ENCODE results near the gene ITCH.
"Not testable (repeated sequence)": the region's sequence is repeated elsewhere in the genome, so short reads cannot be mapped to it uniquely, and the experiment has no call there.

The ITCH gene

DNA sequence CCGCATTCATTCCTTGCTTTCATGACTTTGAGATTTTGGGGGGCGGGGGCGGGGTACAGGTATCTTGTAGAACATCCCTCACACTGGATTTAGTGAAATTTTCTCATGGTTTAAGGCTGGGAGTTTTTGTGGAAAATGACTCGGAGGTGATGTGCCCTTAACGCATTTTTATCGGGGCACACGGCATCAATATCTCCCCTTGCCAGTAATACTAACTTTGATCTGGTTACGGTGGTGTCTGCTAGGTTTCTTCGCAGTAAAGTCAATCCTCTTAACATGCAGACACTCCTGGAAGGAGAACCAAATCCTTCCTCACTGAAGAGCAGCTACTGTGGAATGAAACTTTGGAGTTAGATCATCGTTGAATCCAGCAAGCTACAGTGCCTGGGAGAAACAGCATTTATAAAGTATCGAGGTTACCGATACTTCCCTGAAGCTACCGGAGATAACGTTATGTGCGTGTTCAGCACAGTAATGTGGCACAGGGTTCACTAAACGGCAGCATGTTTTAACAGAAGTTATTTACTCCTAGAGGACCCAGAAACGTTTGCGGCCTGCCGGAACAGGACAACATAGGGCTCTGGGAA lies 151.9 kb downstream of the ITCH start:
- DNase-seq, result no peak

DNA sequence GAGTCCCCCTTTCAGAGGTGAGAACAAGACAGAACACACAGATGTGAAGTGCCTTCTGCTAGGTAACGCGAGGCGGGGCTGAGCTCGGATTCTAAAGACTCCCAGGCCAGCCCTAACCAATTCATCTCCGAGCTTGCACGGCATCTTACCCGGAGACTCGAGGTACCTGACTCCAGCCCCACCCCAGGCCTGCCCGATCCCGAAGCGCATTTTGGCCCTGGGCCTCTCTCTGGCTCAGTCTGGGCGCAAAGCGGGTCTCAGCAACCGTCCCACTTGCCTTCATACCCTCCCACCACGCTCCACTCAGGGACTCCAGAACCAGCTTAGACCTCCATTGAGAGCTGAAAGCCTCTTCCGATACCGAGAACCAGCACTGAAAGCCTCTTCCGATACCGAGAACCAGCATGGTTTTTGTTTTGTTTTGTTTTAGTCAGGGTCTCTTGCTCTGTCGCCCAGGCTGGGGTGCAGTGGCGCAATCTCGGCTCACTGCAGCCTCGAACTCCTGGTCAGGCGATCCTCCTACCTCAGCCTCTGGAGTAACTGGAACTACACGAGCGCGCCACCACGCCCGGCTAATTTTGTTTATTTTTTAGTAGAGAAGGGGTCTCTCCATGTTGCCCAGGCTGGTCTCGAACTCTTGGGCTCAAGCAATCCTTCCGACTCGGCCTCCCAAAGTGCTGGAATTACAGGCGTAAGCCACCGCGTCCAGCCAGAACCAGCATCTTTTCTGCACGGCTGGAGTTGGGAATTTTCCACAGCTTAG lies 152.6 kb downstream of the ITCH start:
- peak; percentile 55 to 79 for DNase-seq

DNA sequence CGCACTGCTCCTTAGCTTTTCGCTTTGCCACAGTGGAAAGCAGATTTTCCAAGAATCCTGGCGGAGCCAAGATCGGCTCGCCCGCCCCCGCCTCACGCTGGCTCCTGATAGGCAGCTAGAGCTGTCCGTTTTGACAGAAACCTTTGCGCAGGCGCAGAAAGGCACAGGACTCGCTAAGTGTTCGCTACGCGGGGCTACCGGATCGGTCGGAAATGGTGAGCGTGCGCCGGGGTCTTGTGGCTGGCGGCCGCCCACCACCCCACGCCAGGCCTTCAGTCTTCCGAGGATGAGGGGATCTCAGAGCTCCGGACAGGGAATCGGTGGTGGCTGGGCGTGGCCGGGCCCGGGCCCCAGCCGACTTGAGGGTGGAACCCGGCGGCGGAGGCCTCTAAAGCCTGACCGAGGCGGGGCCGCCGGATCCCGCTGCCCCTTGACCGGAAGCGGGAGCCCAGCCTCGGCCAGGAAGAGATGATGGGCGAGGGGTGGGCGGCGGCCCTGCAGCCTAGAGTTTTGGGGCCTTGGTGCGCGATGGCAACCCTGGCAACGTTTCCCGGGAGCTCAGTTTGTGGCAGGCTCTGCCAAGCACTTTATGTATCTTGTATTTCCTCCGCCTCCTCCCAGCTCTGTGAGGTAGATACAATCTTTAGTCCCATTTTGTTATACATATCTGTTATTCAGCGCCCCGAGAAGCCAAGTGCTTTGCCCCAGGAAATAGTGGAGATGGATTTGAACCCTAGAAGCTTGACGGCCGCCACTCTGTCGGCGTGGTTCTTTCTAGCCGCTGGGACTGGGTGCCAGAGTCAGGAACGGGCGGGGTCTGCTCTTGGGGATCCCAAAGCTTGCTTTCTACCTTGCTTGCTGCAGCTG lies 153.4 kb downstream of the ITCH start, which contains the start of gene DYNLRB1:
Gene DYNLRB1 (plus strand): TSS at position 176 of the 867 bp plus-strand sequence. CDS start 37 bp downstream, at position 213.
- DNase-seq, result peak; percentile 92 to 95

DNA sequence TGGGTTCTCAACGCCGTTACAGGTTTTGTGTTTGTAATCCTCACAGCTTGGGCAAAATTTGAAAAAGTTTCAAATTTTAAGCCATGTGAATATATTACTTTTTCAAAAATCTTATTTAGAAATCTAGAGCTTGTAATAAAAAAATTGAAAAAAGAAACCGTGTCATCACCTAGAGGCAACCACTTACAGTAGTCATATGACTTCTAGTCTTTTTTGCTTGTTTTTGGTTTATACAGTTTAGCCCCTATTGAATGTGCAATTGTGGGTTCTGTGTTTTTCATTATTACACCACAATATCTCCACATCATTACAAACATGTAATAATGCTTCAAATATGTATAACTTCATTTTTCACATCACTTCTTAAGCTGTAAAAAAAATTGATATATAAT lies 154.0 kb downstream of the ITCH start:
- no peak for DNase-seq

DNA sequence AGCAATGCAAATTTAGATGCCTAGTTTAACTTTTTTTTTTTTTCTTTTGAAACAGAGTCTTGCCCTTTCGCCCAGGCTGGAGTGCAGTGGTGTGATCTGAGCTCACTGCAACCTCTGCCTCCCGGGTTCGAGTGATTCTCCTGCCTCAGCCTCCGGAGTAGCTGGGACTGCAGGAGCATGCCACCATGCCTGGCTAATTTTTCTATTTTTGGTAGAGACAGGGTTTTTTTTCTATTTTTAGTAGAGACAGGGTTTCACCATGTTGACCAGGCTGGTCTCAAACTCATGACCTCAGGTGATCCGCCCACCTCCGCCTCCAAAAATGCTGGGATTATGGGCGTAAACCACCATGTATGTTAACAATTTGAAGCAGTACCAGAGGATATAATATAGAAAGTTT lies 155.8 kb downstream of the ITCH start:
- DNase-seq, result not testable (repeated sequence)

DNA sequence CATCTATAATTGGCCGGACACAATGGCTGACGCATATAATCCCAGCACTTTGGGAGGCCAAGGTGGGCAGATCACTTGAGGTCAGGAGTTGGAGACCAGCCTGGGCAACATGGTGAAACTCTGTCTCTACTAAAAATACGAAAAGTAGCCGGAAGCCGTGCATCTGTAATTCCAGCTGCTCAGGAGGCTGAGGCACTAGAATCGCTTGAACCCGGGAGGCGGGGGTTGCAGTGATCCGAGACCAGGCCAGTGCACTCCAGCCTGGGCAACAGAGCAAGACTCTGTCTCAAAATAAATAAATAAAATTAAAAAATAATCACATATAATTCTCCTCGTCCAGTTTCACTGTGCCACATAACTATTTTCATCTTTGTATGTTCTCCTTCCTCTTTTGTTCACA lies 156.8 kb downstream of the ITCH start:
- DNase-seq, result not testable (repeated sequence)

DNA sequence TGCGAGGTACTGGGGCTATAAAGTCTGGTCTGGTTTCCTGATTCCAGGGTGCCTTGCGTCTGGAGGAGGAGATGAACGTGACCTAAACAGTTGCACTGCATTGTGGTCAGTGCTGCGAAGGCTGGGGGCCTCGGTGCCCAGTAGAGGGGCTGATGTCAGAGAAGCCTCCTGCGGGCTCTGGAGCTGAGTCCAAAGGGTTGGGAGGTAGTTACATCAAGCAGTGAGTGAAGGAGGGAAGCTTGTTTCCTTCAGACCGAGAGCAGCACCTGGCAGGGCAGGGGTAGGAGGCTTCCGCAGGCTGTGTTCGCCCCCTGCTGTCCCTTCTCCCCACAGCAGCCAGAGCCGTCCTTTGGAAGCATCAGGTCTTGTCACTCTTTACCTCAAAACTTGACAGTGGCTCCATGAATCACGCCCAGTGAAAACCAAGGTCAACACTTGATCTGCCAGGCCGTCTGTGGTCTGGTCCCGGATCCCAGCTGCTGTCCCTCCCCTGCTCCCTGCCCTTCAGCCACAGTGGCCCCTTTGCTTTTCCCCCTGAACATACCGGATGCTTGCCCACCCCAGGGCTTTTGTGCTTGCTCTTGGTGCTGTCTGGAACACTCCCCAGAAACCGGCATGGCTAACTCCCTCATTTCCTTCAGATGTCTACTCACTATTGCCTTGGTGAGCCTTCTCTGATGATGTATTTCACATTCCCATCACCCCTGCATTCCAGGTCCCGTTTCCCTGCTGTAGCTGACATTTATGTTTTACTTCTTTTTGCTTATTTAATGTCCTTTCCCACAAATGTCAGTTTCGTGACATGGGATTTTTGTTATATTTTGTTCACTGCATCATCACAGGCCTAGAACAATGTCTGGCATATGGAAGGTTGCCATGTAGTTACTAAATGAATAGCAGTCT lies 160.1 kb downstream of the ITCH start:
- DNase-seq, result peak; percentile 41 to 59

DNA sequence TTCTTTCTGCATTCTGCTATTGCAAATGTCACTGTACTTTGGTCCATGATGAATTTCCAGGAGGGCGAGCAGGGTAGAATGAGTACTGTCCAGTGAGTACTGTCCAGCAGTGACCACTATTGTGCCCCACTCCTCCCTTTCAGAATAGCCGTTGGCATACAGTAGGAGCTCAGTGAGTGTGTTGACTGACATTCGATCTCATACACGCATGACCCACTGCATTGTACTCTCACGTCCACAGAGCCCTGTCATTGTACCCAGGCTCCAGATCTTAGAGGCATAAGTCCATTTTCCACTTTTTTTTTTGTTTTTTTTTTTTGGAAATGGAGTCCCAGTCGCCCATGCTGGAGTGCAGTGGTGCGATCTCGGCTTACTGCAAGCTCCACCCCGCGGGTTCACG lies 161.4 kb downstream of the ITCH start:
- DNase-seq, result no peak

DNA sequence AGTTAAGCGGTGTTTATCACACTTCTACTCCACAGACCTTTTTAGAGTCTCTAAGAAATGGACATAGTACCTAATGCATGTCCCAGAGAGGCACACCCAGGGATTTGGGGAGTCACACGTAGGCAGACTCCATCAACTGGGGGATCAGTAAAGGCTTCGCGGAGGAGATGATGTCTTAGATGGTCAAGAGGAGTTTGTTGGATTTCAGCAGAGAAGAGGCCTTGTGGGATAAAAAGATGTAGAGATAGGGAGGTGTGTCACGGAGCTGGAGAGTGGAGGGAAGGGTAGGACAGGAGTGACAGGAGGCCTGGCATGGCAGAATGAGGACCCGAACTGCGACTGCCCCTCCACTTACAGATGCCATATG lies 162.3 kb downstream of the ITCH start:
- DNase-seq, result no peak

DNA sequence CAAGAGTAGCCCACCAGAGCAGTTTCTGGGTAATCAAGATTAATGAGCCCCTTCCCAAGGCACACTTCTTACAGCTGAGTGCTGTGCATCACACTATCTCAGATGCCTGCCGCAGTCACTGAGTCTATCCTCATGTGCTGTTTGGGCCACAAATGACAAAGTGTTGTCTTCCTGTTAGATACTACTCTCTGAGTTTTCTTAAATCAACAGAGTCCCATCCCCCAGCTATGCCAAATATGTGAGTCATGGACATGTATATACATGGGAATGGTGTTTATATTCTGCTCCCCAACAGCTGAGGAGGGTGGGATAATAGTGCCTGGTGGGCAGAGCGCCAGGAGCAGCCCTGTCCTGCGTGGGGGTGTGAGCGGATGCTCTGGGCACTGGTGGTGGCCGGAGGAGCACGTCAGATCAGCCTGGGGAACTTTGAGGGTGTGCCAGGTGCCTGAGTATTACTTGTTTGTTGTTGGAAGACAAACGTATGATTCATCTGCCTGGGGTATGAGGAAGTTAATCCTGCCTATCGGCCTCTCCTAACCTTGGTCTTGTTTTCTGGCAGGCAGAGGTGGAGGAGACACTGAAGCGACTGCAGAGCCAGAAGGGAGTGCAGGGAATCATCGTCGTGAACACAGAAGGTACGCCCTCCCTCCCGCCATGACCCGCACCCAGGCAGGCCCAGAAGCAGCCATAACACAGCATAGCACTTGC lies 162.8 kb downstream of the ITCH start:
- no peak for DNase-seq

DNA sequence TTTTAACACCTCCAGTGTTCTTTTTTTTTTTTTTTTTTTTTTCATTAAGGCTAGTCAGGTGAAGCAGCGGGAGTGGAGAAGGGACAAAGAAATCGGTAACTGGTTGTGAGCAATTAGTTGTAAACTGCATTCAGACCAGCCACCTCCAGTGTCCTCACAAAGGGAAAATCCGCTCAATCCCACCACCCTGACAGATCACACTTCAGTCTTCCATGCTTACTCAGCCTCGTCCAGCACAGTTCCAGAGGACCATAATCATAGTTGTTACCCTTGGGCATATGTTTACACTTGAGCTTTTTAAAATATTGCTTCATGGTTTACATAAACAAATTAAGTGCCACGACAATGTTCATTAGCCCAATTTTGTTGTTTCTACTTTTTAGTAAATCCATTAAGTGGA lies 163.4 kb downstream of the ITCH start:
- no peak for DNase-seq

DNA sequence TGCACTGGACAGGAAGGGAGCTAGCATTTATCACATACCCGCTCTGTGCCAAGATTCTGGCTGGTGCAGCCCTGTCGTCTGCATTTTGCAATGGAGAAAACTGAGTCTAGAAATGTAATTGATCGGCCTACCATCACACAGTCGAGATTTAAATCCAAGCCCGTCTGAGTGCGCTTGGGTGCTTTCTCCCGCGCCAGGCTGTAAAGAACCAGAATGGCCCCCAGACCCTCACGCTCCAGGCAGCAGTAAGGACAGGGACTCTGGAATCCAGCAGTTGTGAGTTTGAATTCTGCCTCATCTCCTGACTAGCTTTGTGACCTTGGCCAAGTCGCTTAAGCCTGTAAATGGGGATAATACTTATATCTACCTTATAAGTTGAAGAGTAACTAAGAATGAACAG lies 163.9 kb downstream of the ITCH start:
- no peak for DNase-seq

DNA sequence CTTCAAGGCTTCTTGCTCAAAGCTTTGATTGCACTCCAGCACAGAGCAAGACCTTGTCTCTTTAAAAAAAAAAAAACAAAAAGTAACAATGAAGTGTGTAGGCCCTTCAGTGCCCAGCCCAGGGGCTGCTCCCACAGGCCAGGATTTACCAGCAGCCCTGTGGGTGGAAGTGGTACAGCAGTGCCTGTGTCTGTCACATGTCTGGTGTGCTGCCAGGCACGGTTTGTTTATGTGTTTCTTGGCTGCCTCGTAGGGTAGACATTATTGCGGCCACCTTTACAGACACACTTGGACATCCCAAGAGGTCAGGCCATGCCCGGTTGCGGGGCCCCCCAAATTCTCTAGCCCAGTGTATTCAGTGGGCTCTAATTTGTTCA lies 165.8 kb downstream of the ITCH start:
- no peak for DNase-seq

DNA sequence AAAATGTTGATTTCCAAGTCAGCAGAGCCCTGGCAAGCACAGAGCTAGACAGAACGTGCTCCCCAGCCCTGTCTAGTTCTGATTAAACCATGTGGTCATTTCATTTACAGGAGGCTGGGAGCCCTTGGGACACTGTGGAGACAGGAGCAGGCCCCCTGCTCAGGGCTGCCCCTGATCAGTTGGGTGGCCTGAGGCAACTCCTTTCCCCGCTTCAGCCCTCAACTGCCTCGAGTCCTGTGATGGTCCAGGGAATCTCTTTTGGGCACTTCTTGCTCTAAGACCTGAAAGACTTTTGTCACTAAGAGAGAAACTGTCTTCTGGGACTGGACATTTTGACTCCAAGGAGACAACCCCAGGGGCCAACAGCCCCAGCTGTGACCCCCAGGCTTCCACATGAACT lies 166.7 kb downstream of the ITCH start:
- DNase-seq, result no peak

DNA sequence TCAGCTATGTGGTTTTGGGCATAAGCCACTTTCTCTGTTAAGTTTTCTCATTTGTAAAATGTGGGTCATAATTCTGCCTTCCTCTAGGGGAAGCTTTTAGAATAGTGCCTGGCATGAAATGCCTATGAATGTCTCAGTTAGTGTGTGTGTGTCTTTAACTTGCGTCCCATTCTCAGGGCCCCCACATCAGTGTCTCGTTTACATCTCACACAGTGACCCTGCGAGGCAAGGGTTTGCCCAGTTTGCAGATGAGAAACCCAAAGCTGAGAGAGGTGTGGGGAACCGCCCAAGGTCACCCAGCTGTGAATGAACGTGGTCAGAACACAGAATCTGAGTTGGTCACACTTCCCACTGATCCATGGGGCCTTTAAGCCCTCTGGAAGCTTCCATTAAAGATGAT lies 167.3 kb downstream of the ITCH start:
- DNase-seq, result no peak

DNA sequence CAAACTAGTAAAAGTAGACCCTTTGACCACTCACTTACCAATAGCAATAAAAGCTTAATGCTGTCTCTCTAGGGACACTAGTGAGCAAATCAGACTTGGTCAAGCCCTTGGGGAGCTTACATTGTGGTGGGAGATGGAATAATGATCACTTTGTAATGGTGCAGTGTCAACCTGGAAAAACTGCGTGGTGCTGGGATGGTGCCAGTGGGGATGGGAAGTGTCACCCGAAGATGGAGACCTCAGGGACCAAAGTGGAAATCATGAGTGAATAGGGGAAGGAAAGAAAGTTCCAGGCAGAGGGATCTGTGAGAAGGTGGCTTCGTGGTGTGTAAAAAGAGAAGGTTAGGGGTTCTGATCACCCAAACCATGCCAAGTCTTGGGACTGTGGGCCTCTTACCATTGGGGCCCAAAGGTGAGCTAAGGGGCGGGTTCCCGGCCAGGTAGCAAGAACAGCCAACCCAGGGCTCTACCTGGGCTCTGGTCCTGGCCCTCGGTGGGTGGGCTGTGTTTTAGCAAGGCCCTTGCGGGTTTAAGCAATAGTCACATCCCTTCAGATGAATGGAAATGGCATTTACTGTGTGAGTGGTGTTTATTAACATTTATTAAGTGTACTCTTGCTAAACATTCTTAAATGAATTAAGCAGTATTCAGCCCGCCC lies 168.7 kb downstream of the ITCH start:
- no peak for DNase-seq

DNA sequence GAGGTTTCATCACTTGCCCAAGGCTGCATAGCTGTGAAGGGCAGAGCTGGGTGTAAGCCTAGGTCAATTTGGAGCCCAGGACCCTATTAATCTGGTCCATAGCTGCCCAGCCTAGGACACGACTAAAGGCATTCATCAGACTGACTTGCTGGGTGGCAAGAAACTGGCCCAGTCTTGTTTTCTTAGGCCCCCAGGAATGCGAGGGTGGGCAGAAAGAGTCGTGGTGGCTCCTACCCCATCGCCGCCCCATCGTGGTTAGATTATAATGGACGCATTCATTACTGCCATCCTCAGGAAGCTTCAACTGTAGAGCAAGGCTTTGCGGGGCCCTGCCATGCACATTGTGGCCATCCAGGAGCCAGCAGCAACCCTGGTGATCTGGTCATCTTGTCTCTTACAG lies 169.2 kb downstream of the ITCH start:
- no peak for DNase-seq

DNA sequence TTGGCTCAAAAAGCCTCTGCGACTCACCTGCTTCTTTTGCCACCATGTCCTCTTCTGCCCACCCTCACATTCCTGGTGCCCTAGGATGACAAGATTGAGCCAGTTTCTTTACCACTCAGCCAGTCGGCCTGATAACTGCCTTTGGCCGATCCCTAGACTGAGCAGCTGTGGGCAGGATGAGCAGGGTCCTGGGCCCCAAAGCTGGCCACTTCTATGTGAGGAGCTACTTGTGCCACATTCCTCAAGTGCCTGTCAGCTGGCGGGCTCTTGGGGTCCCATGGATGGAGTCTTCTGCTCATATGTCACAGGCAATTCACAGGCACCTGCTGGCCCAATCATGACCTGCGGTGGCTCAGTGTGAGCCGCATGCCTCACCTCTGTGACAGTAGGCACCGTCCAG lies 169.7 kb downstream of the ITCH start:
- DNase-seq, result no peak

DNA sequence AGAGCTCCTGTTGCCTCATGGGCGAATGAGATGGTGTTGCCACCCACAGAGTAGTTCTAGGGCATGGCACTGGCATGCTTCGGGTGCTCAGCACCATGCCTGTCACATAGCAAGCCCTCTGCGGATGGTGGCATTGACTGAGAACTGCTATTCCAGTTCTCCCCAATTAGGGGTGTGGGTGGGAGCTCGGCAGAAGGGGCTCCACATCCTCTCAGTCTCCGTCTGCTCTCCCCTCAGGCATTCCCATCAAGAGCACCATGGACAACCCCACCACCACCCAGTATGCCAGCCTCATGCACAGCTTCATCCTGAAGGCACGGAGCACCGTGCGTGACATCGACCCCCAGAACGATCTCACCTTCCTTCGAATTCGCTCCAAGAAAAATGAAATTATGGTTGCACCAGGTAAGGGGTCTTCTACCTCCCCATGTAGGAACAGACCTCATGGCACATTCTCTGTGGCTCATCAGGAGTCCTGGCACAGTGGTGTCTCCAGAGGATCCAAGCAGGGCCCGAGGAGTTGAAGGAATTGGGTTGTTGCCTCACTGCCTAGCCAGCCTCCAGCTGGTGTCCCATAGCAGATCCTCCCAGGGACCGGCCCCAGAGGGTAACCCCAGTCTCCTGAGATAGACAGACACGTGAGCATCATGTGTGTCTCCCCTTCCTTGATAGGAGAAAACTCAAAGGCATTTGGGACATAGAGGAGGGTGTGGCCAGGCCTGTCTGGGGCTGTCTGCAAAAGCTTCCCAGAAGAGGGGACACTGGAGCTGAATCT lies 171.5 kb downstream of the ITCH start:
- no peak for DNase-seq

DNA sequence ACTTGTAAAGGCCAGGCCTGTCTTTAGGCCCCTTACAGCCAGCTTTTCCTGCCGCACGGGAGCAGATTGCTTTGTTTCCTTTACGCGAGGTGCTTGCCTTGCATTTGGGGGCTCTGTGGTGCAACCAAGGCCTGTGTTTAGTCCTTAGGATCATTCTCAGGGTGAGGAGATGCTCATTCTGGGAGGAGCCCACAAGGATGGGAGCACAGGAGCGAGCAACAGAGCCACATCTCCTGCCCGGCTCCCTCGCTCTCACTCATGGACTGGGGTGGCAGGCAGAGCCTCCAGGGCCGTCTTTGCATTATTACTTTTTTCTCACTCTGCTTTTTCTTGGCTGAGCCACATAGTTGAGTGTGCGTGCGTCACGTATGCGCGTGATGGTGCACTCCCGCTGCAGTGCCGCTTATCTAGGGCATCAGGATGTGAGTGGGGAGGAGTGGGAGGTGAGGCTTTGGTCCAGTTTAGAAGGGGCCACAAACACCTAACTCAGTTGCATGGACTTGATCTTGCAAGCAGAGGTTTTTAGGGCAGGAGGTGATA lies 172.3 kb downstream of the ITCH start:
- no peak for DNase-seq

DNA sequence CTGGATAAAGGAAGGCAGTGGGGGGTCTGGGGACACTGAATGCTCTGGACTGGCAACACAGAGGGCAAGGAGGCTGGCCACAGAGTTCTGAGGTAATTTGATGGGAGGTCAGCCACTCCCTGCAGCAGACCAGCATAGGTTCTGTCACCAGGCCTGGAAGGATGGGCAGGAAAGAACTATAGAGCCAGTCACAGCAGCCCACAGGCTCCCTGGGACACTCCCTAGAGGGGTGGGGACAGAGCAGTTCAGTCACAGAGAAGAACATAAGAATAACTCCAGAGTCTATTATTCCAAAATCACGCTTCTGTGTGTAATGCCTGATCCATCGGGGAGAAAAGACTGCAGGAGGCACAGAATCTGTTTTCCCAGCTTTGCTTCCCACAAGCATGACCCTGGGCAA lies 172.8 kb downstream of the ITCH start:
- DNase-seq, result no peak
